ENCODE measurements around the gene BTBD9. TPM values are rescaled to one million over a fixed set of nuclear protein-coding genes. Genes with fewer than 3 reads are reported as not detected.

The BTBD9 gene
- total and polyA plus RNA-seq, 9 of the 15 experiments (the other 6 are each of a cell fraction or from before 2014, with no cell fraction given) = 0.08 to 1.6 (median 0.58) TPM

DNA sequence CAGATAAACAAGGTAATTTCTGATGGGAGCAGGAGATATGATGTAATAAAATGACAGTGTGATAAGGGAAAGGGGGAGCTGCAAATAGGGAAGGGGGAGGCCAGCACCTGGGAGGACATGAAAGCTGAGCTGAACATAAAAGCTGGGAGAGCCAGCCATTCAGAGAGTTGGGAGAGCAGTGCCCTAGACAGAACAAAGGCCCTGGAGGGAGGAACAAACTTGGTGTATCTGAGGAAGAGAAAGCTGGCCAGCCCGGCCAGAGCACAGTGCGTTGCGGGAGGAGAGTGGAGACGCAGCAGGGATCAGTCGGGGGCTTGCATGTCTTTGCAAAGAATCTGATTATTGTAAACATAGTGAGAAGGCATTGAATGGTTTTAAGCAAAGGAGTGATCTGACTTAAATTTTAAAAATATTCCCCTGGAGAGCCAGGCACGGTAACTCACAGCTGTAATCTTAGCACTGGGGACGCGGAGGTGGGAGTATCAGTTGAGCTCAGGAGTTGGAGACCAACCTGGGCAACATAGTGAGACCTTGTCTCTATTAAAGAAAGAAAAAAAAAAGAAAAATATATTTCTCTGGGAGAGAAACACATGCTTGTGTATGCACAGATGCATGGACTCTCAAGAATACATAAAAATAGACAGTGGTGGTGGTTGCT is 502.0 kb downstream of the BTBD9 start (continued):
- TF ChIP-seq, protein P1, sequence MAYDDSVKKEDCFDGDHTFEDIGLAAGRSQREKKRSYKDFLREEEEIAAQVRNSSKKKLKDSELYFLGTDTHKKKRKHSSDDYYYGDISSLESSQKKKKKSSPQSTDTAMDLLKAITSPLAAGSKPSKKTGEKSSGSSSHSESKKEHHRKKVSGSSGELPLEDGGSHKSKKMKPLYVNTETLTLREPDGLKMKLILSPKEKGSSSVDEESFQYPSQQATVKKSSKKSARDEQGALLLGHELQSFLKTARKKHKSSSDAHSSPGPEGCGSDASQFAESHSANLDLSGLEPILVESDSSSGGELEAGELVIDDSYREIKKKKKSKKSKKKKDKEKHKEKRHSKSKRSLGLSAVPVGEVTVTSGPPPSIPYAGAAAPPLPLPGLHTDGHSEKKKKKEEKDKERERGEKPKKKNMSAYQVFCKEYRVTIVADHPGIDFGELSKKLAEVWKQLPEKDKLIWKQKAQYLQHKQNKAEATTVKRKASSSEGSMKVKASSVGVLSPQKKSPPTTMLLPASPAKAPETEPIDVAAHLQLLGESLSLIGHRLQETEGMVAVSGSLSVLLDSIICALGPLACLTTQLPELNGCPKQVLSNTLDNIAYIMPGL (CRISPR knock-in tag; IDR thresholded peaks at IDR 0.05) = no peak
- TF ChIP-seq RBM34 (IDR thresholded peaks at IDR 0.05; ENCODE audit: borderline replicate concordance, insufficient read depth, low read length) = no peak
- TF ChIP-seq FOXA1 (IDR thresholded peaks at IDR 0.05; ENCODE audit: borderline replicate concordance) = no peak
- TF ChIP-seq, protein P2, sequence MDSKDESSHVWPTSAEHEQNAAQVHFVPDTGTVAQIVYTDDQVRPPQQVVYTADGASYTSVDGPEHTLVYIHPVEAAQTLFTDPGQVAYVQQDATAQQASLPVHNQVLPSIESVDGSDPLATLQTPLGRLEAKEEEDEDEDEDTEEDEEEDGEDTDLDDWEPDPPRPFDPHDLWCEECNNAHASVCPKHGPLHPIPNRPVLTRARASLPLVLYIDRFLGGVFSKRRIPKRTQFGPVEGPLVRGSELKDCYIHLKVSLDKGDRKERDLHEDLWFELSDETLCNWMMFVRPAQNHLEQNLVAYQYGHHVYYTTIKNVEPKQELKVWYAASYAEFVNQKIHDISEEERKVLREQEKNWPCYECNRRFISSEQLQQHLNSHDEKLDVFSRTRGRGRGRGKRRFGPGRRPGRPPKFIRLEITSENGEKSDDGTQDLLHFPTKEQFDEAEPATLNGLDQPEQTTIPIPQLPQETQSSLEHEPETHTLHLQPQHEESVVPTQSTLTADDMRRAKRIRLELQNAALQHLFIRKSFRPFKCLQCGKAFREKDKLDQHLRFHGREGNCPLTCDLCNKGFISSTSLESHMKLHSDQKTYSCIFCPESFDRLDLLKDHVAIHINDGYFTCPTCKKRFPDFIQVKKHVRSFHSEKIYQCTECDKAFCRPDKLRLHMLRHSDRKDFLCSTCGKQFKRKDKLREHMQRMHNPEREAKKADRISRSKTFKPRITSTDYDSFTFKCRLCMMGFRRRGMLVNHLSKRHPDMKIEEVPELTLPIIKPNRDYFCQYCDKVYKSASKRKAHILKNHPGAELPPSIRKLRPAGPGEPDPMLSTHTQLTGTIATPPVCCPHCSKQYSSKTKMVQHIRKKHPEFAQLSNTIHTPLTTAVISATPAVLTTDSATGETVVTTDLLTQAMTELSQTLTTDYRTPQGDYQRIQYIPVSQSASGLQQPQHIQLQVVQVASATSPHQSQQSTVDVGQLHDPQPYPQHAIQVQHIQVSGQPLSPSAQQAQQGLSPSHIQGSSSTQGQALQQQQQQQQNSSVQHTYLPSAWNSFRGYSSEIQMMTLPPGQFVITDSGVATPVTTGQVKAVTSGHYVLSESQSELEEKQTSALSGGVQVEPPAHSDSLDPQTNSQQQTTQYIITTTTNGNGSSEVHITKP (IDR thresholded peaks at IDR 0.05; ENCODE audit: partially characterized antibody) = no peak
- TF ChIP-seq HINFP (tag; conservative IDR thresholded peaks at IDR 0.05; ENCODE audit: low read depth) = no peak
- no peak for TF ChIP-seq XRCC5 (IDR thresholded peaks at IDR 0.05; ENCODE audit: low read depth, low read length)
- TF ChIP-seq ILF3 (IDR thresholded peaks at IDR 0.05; ENCODE audit: borderline replicate concordance) = no peak
- no peak for TF ChIP-seq ZNF134 (CRISPR knock-in tag; conservative IDR thresholded peaks at IDR 0.05)
